ENCODE data around the gene CELF1.

The CELF1 gene

DNA sequence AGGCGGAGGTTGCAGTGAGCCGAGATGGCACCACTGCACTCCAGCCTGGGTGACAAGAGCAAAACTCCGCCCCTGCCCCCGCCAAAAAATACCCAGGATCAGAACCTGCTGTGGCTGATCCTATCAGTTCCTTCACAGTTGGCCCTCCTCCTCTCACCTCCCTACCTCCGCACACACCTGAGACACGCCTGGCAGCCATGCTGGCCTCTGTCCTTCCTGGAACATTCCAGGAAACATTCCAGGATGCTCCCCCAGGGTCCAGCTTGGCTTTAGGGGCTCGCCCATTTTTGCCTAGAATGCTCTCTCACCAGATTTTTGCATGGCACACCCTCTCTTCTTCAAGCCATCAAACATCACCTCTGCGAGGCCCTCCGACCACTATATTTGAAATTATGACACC lies 106.1 kb downstream of the CELF1 start:
- no peak for TF ChIP-seq ZFX (IDR thresholded peaks at IDR 0.05; ENCODE audit: borderline replicate concordance)
- TF ChIP-seq, protein P1, sequence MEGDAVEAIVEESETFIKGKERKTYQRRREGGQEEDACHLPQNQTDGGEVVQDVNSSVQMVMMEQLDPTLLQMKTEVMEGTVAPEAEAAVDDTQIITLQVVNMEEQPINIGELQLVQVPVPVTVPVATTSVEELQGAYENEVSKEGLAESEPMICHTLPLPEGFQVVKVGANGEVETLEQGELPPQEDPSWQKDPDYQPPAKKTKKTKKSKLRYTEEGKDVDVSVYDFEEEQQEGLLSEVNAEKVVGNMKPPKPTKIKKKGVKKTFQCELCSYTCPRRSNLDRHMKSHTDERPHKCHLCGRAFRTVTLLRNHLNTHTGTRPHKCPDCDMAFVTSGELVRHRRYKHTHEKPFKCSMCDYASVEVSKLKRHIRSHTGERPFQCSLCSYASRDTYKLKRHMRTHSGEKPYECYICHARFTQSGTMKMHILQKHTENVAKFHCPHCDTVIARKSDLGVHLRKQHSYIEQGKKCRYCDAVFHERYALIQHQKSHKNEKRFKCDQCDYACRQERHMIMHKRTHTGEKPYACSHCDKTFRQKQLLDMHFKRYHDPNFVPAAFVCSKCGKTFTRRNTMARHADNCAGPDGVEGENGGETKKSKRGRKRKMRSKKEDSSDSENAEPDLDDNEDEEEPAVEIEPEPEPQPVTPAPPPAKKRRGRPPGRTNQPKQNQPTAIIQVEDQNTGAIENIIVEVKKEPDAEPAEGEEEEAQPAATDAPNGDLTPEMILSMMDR (IDR thresholded peaks at IDR 0.05) = no peak
- H3K27ac ChIP-seq = no peak overlapping the region

DNA sequence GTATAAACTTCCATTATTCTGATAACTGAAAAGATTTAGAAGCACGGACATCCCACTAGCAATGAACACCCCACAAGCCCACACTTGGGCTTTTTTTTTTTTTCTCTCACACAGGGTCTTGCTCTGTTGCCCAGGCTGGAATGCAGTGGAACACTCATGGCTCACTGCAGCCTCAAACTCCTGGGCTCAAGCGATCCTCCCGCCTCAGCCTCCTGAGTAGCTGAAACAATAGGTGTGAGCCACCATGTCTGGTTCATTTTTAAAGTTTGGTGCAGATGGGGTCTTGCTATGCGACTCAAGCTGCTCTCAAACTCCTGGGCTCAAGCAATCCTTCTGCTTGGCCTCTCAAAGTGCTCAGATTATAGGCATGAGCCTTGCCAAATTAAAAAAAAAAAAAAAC lies 107.1 kb downstream of the CELF1 start:
- TF ChIP-seq, protein P1 (IDR thresholded peaks at IDR 0.05) = no peak
- no peak for TF ChIP-seq ZFX (IDR thresholded peaks at IDR 0.05; ENCODE audit: borderline replicate concordance)
- H3K27ac ChIP-seq = no peak overlapping the region

DNA sequence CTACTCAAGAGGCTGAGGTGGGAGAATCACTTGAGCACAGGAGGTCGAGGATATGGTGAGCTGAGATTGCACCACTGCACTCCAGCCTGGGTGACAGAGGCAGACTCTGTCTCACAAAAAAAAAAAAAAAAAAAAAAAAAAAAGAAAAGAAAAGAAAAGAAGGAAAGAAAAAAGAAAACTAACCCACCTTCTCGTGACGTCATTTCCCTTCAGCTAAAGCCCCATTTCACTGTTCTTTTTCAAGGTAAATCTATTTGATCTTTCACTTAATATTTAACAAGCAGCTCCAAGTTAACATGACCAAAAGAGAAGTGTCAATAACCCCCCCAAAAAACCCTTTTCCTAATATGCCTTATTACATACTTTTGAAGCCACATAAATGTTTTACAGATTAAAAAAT lies 109.1 kb downstream of the CELF1 start:
- H3K27ac ChIP-seq = no peak overlapping the region
- TF ChIP-seq ZFX (IDR thresholded peaks at IDR 0.05; ENCODE audit: borderline replicate concordance) = no peak
- TF ChIP-seq, protein P1 (IDR thresholded peaks at IDR 0.05) = no peak

DNA sequence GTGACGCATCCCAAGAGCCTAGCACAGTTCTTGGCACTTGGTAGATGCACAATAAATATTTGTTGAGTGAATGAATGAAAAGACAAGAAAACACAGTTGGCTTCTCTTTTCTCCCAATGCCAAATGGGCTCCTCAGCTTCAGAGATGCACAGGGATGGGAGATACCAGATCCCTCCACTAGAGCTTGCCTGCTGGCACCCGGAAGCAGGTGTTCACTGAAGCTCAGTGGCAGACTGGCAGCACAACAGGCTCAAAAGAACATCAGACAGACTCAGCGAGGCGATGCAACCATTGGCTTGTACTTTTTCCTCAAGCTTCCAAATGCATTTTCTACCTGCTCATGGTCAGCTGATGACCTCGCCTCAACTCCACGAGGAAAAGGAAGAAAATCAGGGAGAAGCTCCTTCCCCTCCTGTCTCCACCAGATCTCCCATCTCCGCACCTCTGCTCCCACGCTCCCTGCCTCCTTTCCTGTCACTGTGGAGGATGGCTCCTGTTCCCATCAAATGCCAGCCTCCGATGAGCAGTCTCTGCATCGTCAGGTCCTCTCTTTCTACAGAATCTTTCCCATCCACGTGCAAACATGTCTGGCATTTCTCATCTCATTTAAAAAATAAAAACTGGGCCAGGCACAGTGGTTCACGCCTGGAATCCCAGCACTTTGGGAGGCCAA lies 109.8 kb downstream of the CELF1 start:
- H3K27ac ChIP-seq = no peak overlapping the region
- TF ChIP-seq ZFX (IDR thresholded peaks at IDR 0.05; ENCODE audit: borderline replicate concordance) = no peak
- TF ChIP-seq, protein P1 (IDR thresholded peaks at IDR 0.05) = no peak

DNA sequence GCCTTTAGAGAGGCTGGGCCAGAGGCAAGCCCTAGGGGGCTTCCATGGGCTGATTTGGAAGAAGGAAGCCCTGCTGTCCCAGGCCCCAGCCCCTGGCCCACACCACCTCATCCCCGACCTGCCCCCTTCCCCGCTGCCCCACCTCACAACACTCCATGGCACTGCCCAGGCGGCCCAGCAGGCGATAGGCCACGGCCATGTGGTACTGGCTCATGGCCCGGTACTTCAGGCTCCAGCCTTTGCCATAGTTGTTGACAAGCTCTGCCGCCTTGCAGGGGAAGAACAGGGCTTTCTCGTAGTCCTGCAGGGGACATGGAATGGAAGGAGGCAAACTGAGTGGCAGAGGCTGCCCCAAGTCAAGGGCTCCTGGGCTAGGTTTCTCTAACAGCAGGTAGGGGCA lies 110.4 kb downstream of the CELF1 start:
- no peak overlapping the region for H3K27ac ChIP-seq
- TF ChIP-seq ZFX (IDR thresholded peaks at IDR 0.05; ENCODE audit: borderline replicate concordance) = no peak
- TF ChIP-seq, protein P1 (IDR thresholded peaks at IDR 0.05) = no peak

DNA sequence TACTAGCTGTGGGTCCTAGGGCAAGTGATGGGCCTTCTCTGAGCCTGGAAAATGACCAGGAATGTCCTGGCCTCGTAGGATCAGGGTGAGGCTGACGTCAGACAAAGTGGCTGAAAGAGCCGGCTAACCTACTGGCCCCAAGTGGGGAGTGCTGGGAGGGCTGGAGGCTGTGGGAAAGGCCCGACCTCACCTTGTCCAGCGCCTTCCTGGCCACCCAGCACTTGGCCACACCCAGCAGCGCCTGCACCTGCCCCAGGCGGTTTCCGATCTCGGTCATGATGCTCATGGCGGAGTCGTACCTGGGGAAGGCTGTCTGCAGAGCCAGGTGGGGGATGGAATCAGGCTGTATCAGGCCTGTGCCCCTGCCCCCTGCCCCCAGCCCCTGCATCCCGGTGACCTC lies 111.5 kb downstream of the CELF1 start:
- TF ChIP-seq, protein P1 (IDR thresholded peaks at IDR 0.05) = no peak
- no peak overlapping the region for H3K27ac ChIP-seq

DNA sequence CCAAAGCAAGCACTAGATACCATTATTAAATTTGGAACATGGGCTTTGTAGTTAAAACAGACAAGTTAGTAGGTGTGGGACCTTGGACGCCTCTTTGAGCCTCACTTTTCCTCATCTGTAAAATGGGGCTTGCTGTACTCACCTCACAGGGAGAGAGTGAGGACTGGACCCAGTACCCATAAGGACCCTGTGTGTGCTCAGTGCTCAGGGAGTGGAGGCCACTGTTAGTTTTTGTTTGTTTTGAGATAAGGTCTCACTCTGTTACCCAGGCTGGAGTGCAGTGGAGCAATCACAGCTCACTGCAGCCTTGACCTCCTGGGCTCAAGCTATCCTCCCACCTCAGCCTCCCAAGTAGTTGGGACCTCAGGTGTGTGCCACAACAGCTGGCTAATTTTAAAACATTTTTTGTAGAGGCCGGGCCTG lies 112.9 kb downstream of the CELF1 start:
- H3K27ac ChIP-seq = no peak overlapping the region

DNA sequence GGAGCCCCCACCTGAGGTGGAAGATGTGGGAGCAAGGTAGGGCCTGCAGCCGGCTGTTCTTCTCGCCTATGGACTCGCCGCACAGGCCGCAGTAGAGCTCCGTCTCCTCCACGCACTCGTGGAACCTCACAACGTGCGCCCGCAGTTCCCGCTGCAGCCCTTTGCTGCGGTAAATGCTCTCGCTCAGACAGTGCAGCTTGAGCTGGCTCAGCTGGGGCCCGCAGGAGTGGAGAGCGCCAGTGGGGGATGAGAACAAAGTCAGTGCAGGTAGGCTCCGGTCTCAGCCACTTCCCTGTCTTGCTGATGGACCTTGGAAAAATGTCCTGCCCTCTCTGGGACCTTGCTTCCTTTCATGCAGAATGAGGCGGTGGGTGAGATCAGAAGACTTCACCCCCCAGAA lies 114.2 kb downstream of the CELF1 start:
- TF ChIP-seq, protein P1 (IDR thresholded peaks at IDR 0.05) = no peak
- TF ChIP-seq ZFX (IDR thresholded peaks at IDR 0.05; ENCODE audit: borderline replicate concordance) = no peak
- no peak overlapping the region for H3K27ac ChIP-seq

More for the DNA sequence above, 112.9 kb downstream of the CELF1 start:
- no peak for TF ChIP-seq ZFX (IDR thresholded peaks at IDR 0.05; ENCODE audit: borderline replicate concordance)

Measured in 22Rv1 (cell line).